PC-9 (cell line): ENCODE data around the gene GBX2. TPM values are rescaled to one million over a fixed set of nuclear protein-coding genes. Genes with fewer than 3 reads are reported as not detected.
"Not testable (repeated sequence)": the region's sequence is repeated elsewhere in the genome, so short reads cannot be mapped to it uniquely, and the experiment has no call there.

ENCODE experiments used
- BruUV-seq: library from RNA; stranded (reverse); fragments of 400-500 nt; replicated peaks from 2 replicates; lab custom pipeline; 2021; lab: Mats Ljungman, UMichigan
- CTCF ChIA-PET: fragments of 300-600 bp; sonication (Branson Sonifier 250); formaldehyde crosslinking; loops from one replicate; lab custom pipeline; 2022; ENCODE audit warnings: antibody characterized with exemption; lab: Charles Lee
- POLR2A ChIA-PET: fragments of 300-600 bp; sonication (Branson Sonifier 250); formaldehyde crosslinking; loops from one replicate; lab custom pipeline; 2022; ENCODE audit warnings: antibody characterized with exemption; ENCODE audit not compliant: unreplicated experiment; lab: Charles Lee
- DNase-seq, 2 experiments: peaks; one replicate each; pipeline versions ENCODE4 v3.0.0 to v3.0.0-alpha.2; 2015 to 2022; ENCODE audit warnings: mixed read lengths in 1 of 2
- H2AFZ ChIP-seq: fragments of 200-600 bp; sonication (generic); 2 replicates; pipeline ENCODE4 v1.8.1; 2017; ENCODE audit warnings: antibody characterized with exemption
- H3F3A ChIP-seq: fragments of 200-600 bp; sonication (generic); 2 replicates; pipeline ENCODE4 v1.8.1; 2017; ENCODE audit warnings: antibody characterized with exemption, mild to moderate bottlenecking, low read depth; ENCODE audit not compliant: insufficient read depth
- H3K27ac ChIP-seq: fragments of 200-600 bp; sonication (generic); 2 replicates; pipeline ENCODE4 v1.6.1; 2016; ENCODE audit warnings: mixed run types
- H3K27me3 ChIP-seq: fragments of 200-600 bp; sonication (generic); 2 replicates; pipeline ENCODE4 v1.6.1; 2016; ENCODE audit warnings: low read depth, mixed run types; ENCODE audit not compliant: insufficient read depth
- H3K36me3 ChIP-seq: fragments of 200-600 bp; sonication (generic); 2 replicates; pipeline ENCODE4 v1.6.1; 2016; ENCODE audit warnings: low read depth, mixed run types
- H3K4me1 ChIP-seq: fragments of 200-600 bp; sonication (generic); replicated peaks from 2 replicates; pipeline ENCODE4 v1.6.1; 2016; ENCODE audit warnings: mixed run types; ENCODE audit not compliant: insufficient read depth
- H3K4me2 ChIP-seq: fragments of 200-600 bp; sonication (generic); 2 replicates; pipeline ENCODE4 v1.6.1; 2017; ENCODE audit warnings: mixed run types
- H3K4me3 ChIP-seq: fragments of 200-600 bp; sonication (generic); 2 replicates; pipeline ENCODE4 v1.6.1; 2016; ENCODE audit warnings: mixed run types
- H3K79me2 ChIP-seq: fragments of 200-600 bp; sonication (generic); 2 replicates; pipeline ENCODE4 v1.6.1; 2017; ENCODE audit warnings: low read depth, mixed run types
- H3K9me2 ChIP-seq: fragments of 200-600 bp; sonication (generic); 2 replicates; pipeline ENCODE4 v1.8.1; 2017; ENCODE audit warnings: mild to moderate bottlenecking; ENCODE audit not compliant: insufficient read depth
- H3K9me3 ChIP-seq: fragments of 200-600 bp; sonication (generic); 2 replicates; pipeline ENCODE4 v1.8.1; 2016; ENCODE audit warnings: low read depth; ENCODE audit not compliant: insufficient read depth
- H4K20me1 ChIP-seq: fragments of 200-600 bp; sonication (generic); 2 replicates; pipeline ENCODE4 v1.8.1; 2017; ENCODE audit not compliant: insufficient read depth
- EZH2 ChIP-seq: fragments of 200-600 bp; sonication (generic); IDR thresholded peaks from 2 replicates; pipeline ENCODE4 v1.8.0; 2017; ENCODE audit warnings: antibody characterized with exemption, low read depth
- intact Hi-C: fragments of 100-400 bp; cut with micrococcal nuclease; formaldehyde crosslinking; loops from one replicate; pipeline ENCODE4 v1.10.0; 2022; ENCODE audit not compliant: unreplicated experiment
- total RNA-seq: library from RNA; stranded (reverse); gene quantifications from 2 replicates; pipeline ENCODE4 v1.2.3, GENCODE V29; 2021
- TF ChIP-seq, protein P1 (sequence below): fragments of 200-600 bp; sonication (generic); conservative IDR thresholded peaks from 2 replicates; pipeline ENCODE4 v1.6.1; 2017; ENCODE audit warnings: mixed run types, antibody characterized with exemption, mild to moderate bottlenecking, moderate library complexity

GBX2 gene
- total RNA-seq, 1 experiment from 2014 or later: not detected

DNA sequence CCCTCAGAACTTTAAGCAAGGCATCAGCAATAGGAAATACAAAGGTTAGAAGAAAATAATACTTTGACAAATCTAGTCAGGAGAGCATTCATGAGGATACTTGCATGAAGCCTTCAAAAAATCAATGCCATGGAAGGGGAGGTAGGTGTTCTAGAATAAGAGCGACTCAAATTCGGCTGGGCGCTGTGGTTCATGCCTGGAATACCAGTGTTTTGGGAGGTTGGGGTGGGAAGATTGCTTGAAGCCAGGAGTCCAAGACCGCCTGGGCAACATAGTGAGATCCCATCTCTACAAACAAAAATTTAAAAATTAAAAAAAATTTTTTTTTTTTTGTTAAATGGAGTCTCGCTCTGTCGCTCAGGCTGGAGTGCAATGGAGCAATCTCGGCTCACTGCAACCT, 21.8 kb downstream of the GBX2 start:
- H3K9me2 ChIP-seq: no peaks in the 10 kb centered on the region
- H2AFZ ChIP-seq: no peak overlapping the region
- CTCF ChIA-PET: no interaction called here
- no peaks in the 10 kb centered on the region for H3K27me3 ChIP-seq
- TF ChIP-seq, protein P1, sequence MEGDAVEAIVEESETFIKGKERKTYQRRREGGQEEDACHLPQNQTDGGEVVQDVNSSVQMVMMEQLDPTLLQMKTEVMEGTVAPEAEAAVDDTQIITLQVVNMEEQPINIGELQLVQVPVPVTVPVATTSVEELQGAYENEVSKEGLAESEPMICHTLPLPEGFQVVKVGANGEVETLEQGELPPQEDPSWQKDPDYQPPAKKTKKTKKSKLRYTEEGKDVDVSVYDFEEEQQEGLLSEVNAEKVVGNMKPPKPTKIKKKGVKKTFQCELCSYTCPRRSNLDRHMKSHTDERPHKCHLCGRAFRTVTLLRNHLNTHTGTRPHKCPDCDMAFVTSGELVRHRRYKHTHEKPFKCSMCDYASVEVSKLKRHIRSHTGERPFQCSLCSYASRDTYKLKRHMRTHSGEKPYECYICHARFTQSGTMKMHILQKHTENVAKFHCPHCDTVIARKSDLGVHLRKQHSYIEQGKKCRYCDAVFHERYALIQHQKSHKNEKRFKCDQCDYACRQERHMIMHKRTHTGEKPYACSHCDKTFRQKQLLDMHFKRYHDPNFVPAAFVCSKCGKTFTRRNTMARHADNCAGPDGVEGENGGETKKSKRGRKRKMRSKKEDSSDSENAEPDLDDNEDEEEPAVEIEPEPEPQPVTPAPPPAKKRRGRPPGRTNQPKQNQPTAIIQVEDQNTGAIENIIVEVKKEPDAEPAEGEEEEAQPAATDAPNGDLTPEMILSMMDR: no peak
- no peak for TF ChIP-seq EZH2
- H3K27ac ChIP-seq: no peak overlapping the region
- no peaks in the 10 kb centered on the region for H3K79me2 ChIP-seq
- H3F3A ChIP-seq: no peaks in the 10 kb centered on the region
- no peak overlapping the region for H3K4me2 ChIP-seq
- POLR2A ChIA-PET: no interaction called here
- intact Hi-C loops: no loop called here
- H3K9me3 ChIP-seq: no peaks in the 10 kb centered on the region
- no peaks in the 10 kb centered on the region for H3K4me1 ChIP-seq
- no peaks in the 10 kb centered on the region for H4K20me1 ChIP-seq
- no peak overlapping the region for H3K4me3 ChIP-seq
- no peak for DNase-seq
- no peaks in the 10 kb centered on the region for H3K36me3 ChIP-seq
- BruUV-seq: no TSS peak

DNA sequence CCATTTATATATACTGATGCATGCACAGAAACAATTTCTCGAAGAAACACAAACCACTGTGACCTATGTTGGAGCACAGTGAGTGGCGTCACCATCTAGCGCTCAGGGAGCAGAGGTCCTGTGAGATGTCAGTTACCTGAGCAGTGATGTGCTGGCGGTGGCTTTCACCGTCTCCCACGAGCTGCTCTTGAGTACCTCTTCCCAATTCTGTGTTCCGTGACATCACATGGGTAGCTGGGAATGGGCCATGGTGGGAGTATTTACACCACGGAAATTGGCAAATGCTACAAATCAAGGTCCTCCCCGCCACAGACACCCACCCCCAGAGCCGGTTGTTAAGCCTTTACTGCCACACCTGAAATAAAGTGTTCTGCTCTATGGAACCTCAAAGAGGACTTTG, 24.4 kb downstream of the GBX2 start:
- H3K9me3 ChIP-seq: no peaks in the 10 kb centered on the region
- no peak overlapping the region for H2AFZ ChIP-seq
- H3F3A ChIP-seq: 0 out of 2 replicates have a peak, but pooled peaks cover 2% of the 10 kb centered on the region
- no peak for TF ChIP-seq EZH2
- TF ChIP-seq, protein P1: no peak
- H3K4me3 ChIP-seq: no peak overlapping the region
- H3K9me2 ChIP-seq: no peaks in the 10 kb centered on the region
- POLR2A ChIA-PET: no interaction called here
- no peak overlapping the region for H3K4me2 ChIP-seq
- H3K4me1 ChIP-seq: no peaks in the 10 kb centered on the region
- CTCF ChIA-PET: no interaction called here
- H4K20me1 ChIP-seq: no peaks in the 10 kb centered on the region
- no TSS peak for BruUV-seq
- no peaks in the 10 kb centered on the region for H3K27me3 ChIP-seq
- H3K79me2 ChIP-seq: no peaks in the 10 kb centered on the region
- no peak for DNase-seq
- intact Hi-C loops: no loop called here
- H3K36me3 ChIP-seq: no peaks in the 10 kb centered on the region
- H3K27ac ChIP-seq: no peak overlapping the region

DNA sequence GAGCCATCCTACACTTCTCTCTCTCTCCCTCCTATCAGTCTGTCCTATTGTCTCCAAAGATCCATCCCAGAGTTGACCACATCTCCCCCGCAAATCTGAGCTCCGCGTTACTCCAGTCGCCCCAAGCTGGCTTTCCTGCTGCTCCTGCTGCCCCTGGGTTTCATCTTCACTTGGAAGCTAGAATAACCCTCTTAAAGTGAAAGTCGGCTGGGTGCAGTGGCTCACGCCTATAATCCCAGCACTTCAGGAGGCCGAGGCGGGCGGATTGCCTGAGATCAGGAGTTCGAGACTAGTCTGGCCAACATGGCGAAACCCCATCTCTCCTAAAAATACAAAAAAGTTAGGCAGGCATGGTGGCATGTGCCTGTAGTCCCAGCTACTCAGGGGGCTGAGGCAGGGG, 26.6 kb downstream of the GBX2 start:
- H3F3A ChIP-seq, H4K20me1 ChIP-seq, H3K4me3 ChIP-seq, intact Hi-C loops, H3K9me3 ChIP-seq, H3K4me1 ChIP-seq, DNase-seq, H3K9me2 ChIP-seq, H3K79me2 ChIP-seq, CTCF ChIA-PET, H2AFZ ChIP-seq, POLR2A ChIA-PET, H3K4me2 ChIP-seq, H3K27ac ChIP-seq, H3K36me3 ChIP-seq, BruUV-seq, H3K27me3 ChIP-seq: not testable (repeated sequence)

DNA sequence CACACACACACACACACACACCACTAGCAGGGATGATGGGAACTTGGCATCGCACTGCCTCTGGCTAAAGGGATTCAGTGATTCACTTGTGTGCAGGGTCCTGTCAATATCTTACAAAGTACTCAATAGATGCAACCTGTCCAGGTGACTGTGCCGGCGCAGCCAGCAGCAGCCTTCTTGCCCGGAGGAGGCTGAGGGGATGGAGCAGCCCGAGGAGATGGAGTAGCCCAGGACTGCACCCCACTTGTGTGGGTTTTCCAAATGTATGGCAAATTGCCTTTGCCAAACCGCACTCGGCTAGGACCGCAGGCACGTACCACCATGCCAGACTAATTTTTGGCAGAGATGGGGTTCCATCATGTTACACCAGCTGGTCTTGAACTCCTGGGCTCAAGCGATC, 31.1 kb downstream of the GBX2 start:
- Histone ChIP-seq H2AFZ (no peak overlapping the region), H3K9me2 (no peaks in the 10 kb centered on the region), H3K9me3 (no peaks in the 10 kb centered on the region), H3K27me3 (no peaks in the 10 kb centered on the region), H3K4me3 (no peak overlapping the region), H3K4me2 (no peak overlapping the region), H3K36me3 (no peaks in the 10 kb centered on the region), H3K4me1 (no peaks in the 10 kb centered on the region), H3K79me2 (no peaks in the 10 kb centered on the region), H4K20me1 (no peaks in the 10 kb centered on the region; the same call in 1 of the 2 replicates), H3K27ac (no peak overlapping the region), H3F3A (peaks cover 3% of the 10 kb centered on the region; the same call in 1 of the 2 replicates)
- no TSS peak for BruUV-seq
- intact Hi-C loops: no loop called here
- ChIA-PET POLR2A (no interaction called here), CTCF (no interaction called here)
- TF ChIP-seq EZH2: no peak
- TF ChIP-seq, protein P1: no peak
- no peak for DNase-seq
